GM21515 (cell line): ENCODE results near the gene DCTD.

ENCODE experiments used
- ATAC-seq: cut with Tn5 transposase; IDR thresholded peaks from one replicate; pipeline ENCODE4 v1.9.1; 2021; ENCODE audit not compliant: unreplicated experiment

DCTD gene

GRCh38 chr4:182874304-182874751, 42.9 kb downstream of the DCTD start:
- no peak for ATAC-seq

DNA sequence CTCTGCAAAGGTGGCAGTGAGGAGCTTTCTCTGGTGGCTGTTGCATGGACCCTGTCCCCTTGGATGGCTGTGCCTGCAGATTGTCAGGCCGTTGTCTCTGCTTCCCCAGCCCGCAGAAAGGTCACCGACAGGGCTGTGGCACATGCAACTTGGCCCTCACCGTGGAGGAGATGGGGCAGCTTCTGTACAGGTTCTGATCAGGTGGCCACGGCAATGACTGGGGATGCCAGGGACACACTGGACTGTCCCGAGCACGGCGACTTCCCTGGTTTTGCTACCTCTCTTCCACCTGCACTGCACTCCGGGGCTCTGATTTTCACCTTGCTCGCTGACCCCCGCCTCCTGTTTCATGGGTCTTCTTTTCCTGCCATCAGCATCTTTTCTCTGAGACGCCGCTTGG, 43.5 kb downstream of the DCTD start:
- ATAC-seq, result no peak

- no peak for ATAC-seq
Measured at GRCh38 chr4:182873289-182873688, 43.9 kb downstream of the DCTD start.

DNA sequence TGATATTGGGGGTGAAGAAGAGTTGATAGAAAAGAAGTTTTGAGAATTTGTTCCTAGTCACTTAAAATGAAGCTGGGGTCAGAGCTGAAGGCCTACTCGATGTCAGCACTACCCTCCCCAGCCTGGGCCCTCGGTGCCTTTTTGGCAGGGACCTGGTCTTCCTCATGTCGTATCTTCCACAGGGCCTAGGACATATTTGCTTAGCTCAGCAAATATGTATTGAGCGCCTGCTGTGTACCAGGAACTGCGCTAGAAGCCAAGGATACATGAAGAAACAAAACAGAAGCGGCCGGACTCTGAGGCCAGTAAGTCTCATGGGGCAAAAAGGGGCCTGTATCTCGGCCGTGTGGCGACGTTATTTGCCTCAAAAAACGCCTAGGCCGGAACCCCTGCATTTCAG, 44.3 kb downstream of the DCTD start:
- ATAC-seq, result no peak

- ATAC-seq, result no peak
Measured at GRCh38 chr4:182871616-182872015, 45.6 kb downstream of the DCTD start.

GRCh38 chr4:182869697-182870096, 47.5 kb downstream of the DCTD start:
- ATAC-seq, result no peak

DNA sequence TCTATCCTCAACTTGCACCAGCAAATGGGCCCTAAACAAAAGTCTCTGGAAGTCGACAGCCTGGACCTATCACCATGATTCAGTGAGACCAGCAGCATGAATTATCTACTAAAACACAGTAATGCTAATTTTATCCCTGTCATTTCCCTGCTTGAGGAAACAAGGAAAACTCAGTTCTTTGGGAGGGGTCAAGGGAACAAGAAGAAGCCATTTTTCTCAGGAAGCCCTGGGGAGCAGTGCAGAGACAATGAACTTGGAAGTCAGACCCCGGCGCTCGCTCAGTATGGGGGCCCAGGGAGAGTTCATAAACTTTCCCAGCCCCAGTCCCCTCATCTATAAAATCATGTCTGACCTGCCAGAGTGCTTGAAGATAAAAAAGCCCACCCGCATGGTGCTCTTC, 50.4 kb downstream of the DCTD start:
- ATAC-seq, result no peak

GRCh38 chr4:182863501-182863900, 53.7 kb downstream of the DCTD start:
- ATAC-seq, result no peak

DNA sequence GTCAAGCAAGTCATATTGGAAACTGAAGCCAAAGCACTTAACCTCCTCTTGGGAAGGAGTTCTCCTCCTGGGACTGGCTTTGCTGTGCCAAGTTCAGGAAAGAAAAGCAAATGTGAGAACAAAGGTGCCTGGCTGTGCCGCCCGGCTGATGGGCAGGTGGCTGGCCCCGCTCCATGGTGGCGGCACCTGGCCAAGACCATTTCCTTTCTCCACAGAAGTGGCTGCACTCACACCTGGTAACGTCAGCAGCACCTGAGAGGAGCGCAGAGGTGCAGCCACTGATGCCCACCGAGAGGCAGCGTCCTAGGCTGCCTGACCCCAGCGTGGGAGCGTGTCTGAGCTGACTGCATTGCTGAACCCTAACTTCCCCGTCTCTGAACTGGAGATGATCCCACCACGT, 54.3 kb downstream of the DCTD start:
- ATAC-seq, result no peak

DNA sequence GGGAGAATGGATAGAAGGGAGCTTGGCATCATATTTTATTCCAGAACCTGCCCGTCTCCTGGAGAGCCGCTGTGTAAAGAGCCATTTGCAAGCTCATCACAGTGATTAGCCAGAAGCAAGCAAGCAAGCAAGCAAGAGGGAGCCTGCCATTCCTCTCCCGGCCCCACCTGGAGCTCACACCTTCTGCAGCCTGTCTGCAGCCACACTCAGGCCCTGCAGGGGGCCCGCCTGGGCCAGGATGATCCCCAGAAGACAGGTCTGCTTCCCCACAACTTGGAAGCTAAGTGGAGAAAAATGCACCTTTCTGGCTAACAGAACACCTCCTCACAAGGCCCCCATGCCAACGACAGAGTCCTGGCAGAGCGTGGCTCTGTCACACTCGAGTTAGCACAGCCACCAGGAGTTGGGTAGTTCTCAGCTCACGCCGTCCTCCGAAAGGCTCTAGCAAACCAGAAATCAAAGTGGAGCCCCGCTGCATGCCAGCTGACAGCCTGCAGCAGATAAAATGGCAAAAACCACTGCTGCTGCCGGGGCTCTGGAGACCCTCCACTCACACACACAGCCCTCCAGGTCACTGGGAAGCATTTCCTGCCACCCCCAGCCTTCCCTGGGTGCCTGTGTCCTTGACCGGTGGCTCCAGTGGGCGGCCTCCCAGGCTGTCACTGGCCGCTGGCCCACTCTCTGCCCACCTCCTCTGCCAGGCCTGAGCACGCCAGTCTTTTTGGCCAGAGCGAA, 54.9 kb downstream of the DCTD start:
- no peak for ATAC-seq

GRCh38 chr4:182861346-182861745, 55.8 kb downstream of the DCTD start:
- ATAC-seq, result no peak

GRCh38 chr4:182859730-182860129, 57.5 kb downstream of the DCTD start:
- no peak for ATAC-seq

- no peak for ATAC-seq
Measured at GRCh38 chr4:182858711-182859110, 58.5 kb downstream of the DCTD start.

DNA sequence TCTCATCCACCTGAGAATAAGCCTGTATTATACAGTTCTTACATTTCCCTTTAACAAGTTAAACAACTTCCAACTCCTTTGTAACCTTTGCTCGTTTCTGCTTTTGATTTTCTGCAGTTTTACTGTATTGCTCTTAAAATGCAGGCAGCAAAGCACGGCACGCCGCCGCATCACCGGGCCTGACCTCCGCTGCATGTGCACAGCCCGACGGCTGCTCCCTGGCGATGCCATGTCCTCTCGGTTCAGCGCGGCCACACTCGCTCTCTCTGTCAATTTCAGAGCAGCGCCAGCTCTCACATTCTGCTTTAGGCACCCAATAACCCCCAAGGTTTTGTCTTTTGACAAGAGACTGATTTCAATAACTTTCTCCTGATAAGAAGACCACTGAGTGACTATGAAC, 60.3 kb downstream of the DCTD start:
- ATAC-seq, result no peak

GRCh38 chr4:182855877-182856276, 61.3 kb downstream of the DCTD start:
- ATAC-seq, result no peak

- ATAC-seq, result no peak
Measured at GRCh38 chr4:182855312-182855711, 61.9 kb downstream of the DCTD start.

DNA sequence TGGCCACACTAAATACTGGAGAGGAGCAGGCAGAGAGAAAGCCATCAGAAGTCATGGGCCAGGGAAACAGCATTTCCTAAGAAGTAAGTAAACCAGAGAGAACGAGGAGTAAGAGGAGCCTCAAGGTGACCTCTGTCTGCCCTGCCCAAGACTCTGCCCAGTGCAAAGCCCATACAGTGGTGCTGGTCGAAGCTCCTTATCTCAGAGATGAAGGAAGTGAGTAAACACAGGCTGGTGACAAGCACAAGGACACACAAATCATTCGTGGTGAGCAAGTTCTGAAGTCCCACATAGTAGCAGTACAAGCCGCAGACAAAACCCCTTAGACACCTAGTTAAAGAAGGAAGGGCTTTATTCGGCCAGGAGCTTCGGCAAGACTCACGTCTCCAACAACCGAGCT, 62.7 kb downstream of the DCTD start:
- no peak for ATAC-seq

DNA sequence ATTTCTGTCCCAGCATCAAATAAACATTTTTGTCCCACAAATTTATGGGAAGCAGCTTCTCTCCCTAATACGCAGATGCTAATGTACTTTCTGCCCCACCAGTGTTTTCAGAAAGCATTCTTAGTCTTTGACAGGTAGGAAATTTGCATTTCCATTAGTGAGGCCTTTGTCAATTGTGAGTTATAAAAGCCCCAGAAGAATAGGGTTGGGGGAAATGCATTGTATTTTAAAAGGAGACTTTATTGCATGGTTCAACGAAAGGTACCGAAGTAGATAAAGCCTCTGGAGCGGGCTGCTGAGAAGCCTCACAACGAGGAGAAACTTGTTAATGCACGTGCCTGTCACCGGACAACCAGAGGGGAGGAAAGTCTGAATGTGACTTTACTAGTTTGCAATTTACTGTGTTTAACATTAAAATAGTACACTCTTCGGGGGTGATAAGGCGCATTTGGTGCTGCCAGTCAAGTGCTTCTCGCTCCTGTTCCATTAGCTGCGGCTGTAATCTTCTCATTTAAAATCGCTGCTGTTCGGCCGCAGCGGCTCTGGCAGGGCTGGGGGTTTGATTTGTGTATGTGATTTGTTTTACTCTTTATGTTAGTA, 63.4 kb downstream of the DCTD start:
- ATAC-seq, result no peak

DNA sequence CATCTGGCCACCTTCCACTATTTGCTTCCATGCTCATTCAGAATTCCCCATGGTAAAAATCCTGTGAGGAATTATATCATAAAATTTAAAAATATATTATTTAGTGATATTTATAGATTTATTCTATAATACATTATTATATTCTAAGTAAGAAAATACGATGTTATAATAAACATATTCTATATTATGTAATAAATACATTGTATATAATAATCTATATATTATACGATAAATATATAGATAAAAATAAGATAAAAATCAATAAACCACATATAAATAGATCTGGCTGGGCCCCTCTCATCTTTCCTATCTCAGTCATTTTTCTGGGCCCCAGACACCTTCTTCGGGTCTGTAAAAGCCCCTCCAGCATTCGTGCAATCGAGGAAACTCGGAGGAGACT, 68.5 kb downstream of the DCTD start:
- no peak for ATAC-seq

- no peak for ATAC-seq
Measured at GRCh38 chr4:182847576-182848450, 69.4 kb downstream of the DCTD start.

- no peak for ATAC-seq
Measured at GRCh38 chr4:182846036-182846435, 71.2 kb downstream of the DCTD start.

DNA sequence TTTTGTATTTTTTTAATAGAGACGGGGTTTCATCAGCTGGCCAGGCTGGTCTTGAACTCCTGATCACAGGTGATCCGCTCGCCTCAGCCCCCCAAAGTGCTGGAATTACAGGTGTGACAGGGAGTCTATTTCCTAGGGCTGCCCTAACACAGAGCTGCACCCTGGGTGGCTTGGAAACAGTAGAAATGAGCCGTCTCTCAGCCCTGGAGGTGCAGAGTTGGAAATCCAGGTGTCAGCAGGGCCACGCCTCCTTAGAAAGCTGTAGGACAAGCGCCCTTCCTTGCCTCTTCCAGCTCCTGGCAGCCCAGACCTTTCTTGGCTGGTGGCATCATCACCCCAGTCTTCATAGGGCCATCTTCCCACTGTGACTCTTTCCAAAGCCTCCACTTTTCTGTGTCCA, 71.6 kb downstream of the DCTD start:
- no peak for ATAC-seq
